Endothelial cell of umbilical vein (primary cell): Measurements from ENCODE around the gene TTYH3. TPM values are rescaled to one million over a fixed set of nuclear protein-coding genes. Genes with fewer than 3 reads are reported as not detected.

Experiments
- BruUV-seq: library from RNA; stranded (reverse); fragments of 400-500 nt; replicated peaks from 2 replicates; lab custom pipeline; 2021; lab: Mats Ljungman, UMichigan
- CTCF ChIA-PET: fragments of 300-600, 350-600 bp; sonication (Branson Sonifier 250); formaldehyde crosslinking; loops from one replicate; lab custom pipeline; 2021; ENCODE audit warnings: antibody characterized with exemption, inconsistent platforms; lab: Charles Lee
- POLR2A ChIA-PET: fragments of 300-600, 350-600 bp; sonication (Branson Sonifier 250); formaldehyde crosslinking; loops from one replicate; lab custom pipeline; 2021; ENCODE audit warnings: antibody characterized with exemption, inconsistent platforms; lab: Charles Lee
- DNase-seq: peaks from one replicate; pipeline ENCODE4 v3.0.0-alpha.2; 2011; ENCODE audit warnings: low read depth, low spot score
- FAIRE-seq: peaks from 2 replicates; lab custom pipeline; 2011; peaks lifted over from hg19 to GRCh38; lab: Jason Lieb, UNC
- H2AFZ ChIP-seq: 2 replicates; pipeline ENCODE4 v1.6.0; 2012; ENCODE audit warnings: low read depth, low read length, control low read depth, inconsistent platforms
- H3K27ac ChIP-seq: 2 replicates; pipeline ENCODE4 v1.5.1; 2011; ENCODE audit warnings: low read depth, mild to moderate bottlenecking, control low read depth, low read length, moderate library complexity; ENCODE audit not compliant: insufficient read depth
- H3K27me3 ChIP-seq, 2 experiments: 2 replicates each; pipeline versions ENCODE4 v1.6.0 to v1.6.1; 2011; ENCODE audit warnings: low read length in 2 of 2, mixed read lengths in 1 of 2; ENCODE audit not compliant: control insufficient read depth in 2 of 2, insufficient read depth in 2 of 2
- H3K36me3 ChIP-seq, 2 experiments: 2 replicates in 1 of 2; 3 replicates in 1 of 2; pipeline ENCODE4 v1.5.1; 2011; ENCODE audit warnings: low read length in 2 of 2, mild to moderate bottlenecking in 1 of 2, moderate library complexity in 1 of 2; ENCODE audit not compliant: control insufficient read depth in 2 of 2, insufficient read depth in 2 of 2; ENCODE audit errors: extremely low read depth in 1 of 2
- H3K4me1 ChIP-seq: 3 replicates; pipeline ENCODE4 v1.5.1; 2011; ENCODE audit warnings: mild to moderate bottlenecking, low read length; ENCODE audit not compliant: control insufficient read depth, insufficient read depth; ENCODE audit errors: extremely low read depth
- H3K4me2 ChIP-seq: 2 replicates; pipeline ENCODE4 v1.6.1; 2011; ENCODE audit warnings: low read length, control low read depth, mixed read lengths; ENCODE audit not compliant: insufficient read depth
- H3K4me3 ChIP-seq, 3 experiments: fragments of 200-600 bp in 1 of 3; sonication (generic), shearing (Covaris generic) in 1 of 3; replicated peaks in 1 of 3; 2 replicates each; pipeline ENCODE4 v1.5.1; 2011 to 2016; ENCODE audit warnings: control low read depth in 3 of 3, low read length in 3 of 3, mild to moderate bottlenecking in 2 of 3, inconsistent platforms in 1 of 3, low read depth in 1 of 3, moderate library complexity in 1 of 3; ENCODE audit not compliant: insufficient read depth in 1 of 3
- H3K79me2 ChIP-seq: 2 replicates; pipeline ENCODE4 v1.6.0; 2012; ENCODE audit warnings: low read length, inconsistent platforms; ENCODE audit not compliant: control insufficient read depth, insufficient read depth
- H3K9ac ChIP-seq: replicated peaks from 2 replicates; pipeline ENCODE3; 2011; ENCODE audit warnings: low read length, control low read depth; ENCODE audit not compliant: insufficient read depth; ENCODE audit errors: extremely low read depth
- H3K9me1 ChIP-seq: replicated peaks from 3 replicates; pipeline ENCODE4 v1.6.0; 2011; ENCODE audit warnings: mild to moderate bottlenecking, low read length; ENCODE audit not compliant: control insufficient read depth, insufficient read depth; ENCODE audit errors: extremely low read depth
- H3K9me3 ChIP-seq: replicated peaks from 2 replicates; pipeline ENCODE4 v1.5.1; 2012; ENCODE audit warnings: low read length, inconsistent platforms; ENCODE audit not compliant: control insufficient read depth, insufficient read depth
- H4K20me1 ChIP-seq: replicated peaks from 2 replicates; pipeline ENCODE3; 2011; ENCODE audit warnings: mild to moderate bottlenecking, low read length; ENCODE audit not compliant: control insufficient read depth, insufficient read depth; ENCODE audit errors: extremely low read depth
- EZH2 ChIP-seq: IDR thresholded peaks from 2 replicates; pipeline ENCODE4 v1.6.1; 2012; ENCODE audit warnings: borderline replicate concordance, low read depth, mild to moderate bottlenecking, moderate library complexity, low read length, inconsistent platforms; ENCODE audit not compliant: severe bottlenecking
- FOS ChIP-seq: IDR thresholded peaks from 2 replicates; pipeline ENCODE4 v1.6.1; 2011; ENCODE audit warnings: mild to moderate bottlenecking, low read length, moderate library complexity, borderline replicate concordance; ENCODE audit not compliant: insufficient read depth
- GATA2 ChIP-seq: IDR thresholded peaks from 2 replicates; pipeline ENCODE4 v1.7.0; 2011; ENCODE audit warnings: low read depth, mild to moderate bottlenecking, moderate library complexity, mixed read lengths, low read length; ENCODE audit not compliant: insufficient read length, insufficient read depth
- JUN ChIP-seq: IDR thresholded peaks from 2 replicates; pipeline ENCODE4 v1.6.1; 2011; ENCODE audit warnings: borderline replicate concordance, low read depth; ENCODE audit not compliant: insufficient read length, insufficient read depth
- MYC ChIP-seq: IDR thresholded peaks from one replicate; pipeline ENCODE4 v1.6.1; 2011; ENCODE audit warnings: mild to moderate bottlenecking, low read depth, low read length
- POLR2A ChIP-seq: IDR thresholded peaks from 2 replicates; pipeline ENCODE4 v1.6.1; 2012; ENCODE audit warnings: low read depth, mild to moderate bottlenecking, control low read depth, low read length
- POLR2AphosphoS5 ChIP-seq: IDR thresholded peaks from 2 replicates; pipeline ENCODE4 v1.6.1; 2012; ENCODE audit warnings: low read depth, mild to moderate bottlenecking, control low read depth, low read length, moderate library complexity; ENCODE audit not compliant: insufficient read depth
- dilution Hi-C: fragments of 300-500 bp; cut with MboI; formaldehyde crosslinking; loops from one replicate; pipeline ENCODE4 v1.15.0; 2019; ENCODE audit warnings: low sequenced_read_pairs; ENCODE audit not compliant: extremely low pct_ligation_motif_present
- intact Hi-C: fragments of 100-400 bp; cut with micrococcal nuclease; formaldehyde crosslinking; loops from one replicate; pipeline ENCODE4 v1.10.0; 2022
- polyA plus RNA-seq, 4 experiments: library from polyadenylated mRNA; depleted of rRNA in 3 of 4; stranded (reverse) in 3 of 4; unstranded in 1 of 4; fragments of >200 nt; gene quantifications; 2 replicates each; pipeline versions ENCODE4 v1.2.1 to v1.2.3, GENCODE V29; 2011 to 2012; ENCODE audit warnings: missing spikeins in 1 of 4
- total RNA-seq: library from RNA; stranded (reverse); gene quantifications from 2 replicates; pipeline ENCODE4 v1.2.3, GENCODE V29; 2021
- TF ChIP-seq, protein P1 (sequence below): IDR thresholded peaks from 2 replicates; pipeline ENCODE4 v1.6.1; 2011; ENCODE audit not compliant: insufficient read depth, insufficient read length

TTYH3 gene
- total and polyA plus RNA-seq, 2 donors (not counting 3 experiments of a cell fraction or from before 2014, with no cell fraction given) = 143 to 280 TPM

- CTCF ChIA-PET = interaction anchor here (0.6 to 1.6 kb wide), 5 partner anchors 8 to 57 kb away, joined by 3 to 18 read pairs (median 3); no protein-coding TSS in a partner anchor
- FAIRE-seq (no peak), DNase-seq (no peak)
- dilution Hi-C loops = no loop called here
- intact Hi-C loops = no loop called here
- H3K27ac ChIP-seq = peak overlapping the region; percentile 79
- BruUV-seq = no TSS peak
- no peaks in the 10 kb centered on the region for H3K9me1 ChIP-seq
- no peak overlapping the region for H3K9ac ChIP-seq
- H3K4me1 ChIP-seq = peaks cover 22% of the 10 kb centered on the region
- no peaks in the 10 kb centered on the region for H3K36me3 ChIP-seq
- no peak overlapping the region for H2AFZ ChIP-seq
- H3K4me3 ChIP-seq = no peak overlapping the region
- H4K20me1 ChIP-seq = no peaks in the 10 kb centered on the region
- H3K9me3 ChIP-seq = no peaks in the 10 kb centered on the region
- no peak for TF ChIP-seq MYC
- TF ChIP-seq POLR2A = no peak
- TF ChIP-seq GATA2 = no peak
- TF ChIP-seq, protein P1, sequence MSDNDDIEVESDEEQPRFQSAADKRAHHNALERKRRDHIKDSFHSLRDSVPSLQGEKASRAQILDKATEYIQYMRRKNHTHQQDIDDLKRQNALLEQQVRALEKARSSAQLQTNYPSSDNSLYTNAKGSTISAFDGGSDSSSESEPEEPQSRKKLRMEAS = no peak
- no peak for TF ChIP-seq POLR2AphosphoS5
- TF ChIP-seq EZH2 = no peak
- no peak for TF ChIP-seq FOS
- no peak for TF ChIP-seq JUN
- H3K79me2 ChIP-seq = no peaks in the 10 kb centered on the region
- H3K27me3 ChIP-seq = no peaks in the 10 kb centered on the region
- POLR2A ChIA-PET = no interaction called here
- H3K4me2 ChIP-seq = no peak overlapping the region
Observed at GRCh38 chr7:2624293-2624886, 7.4 kb upstream of the TTYH3 start.
